ENCODE data around the gene ING5. TPM values are rescaled to one million over a fixed set of nuclear protein-coding genes. Genes with fewer than 3 reads are reported as not detected.

The ING5 gene
- total RNA-seq, 1 experiment from 2014 or later, result 45.9 TPM

DNA sequence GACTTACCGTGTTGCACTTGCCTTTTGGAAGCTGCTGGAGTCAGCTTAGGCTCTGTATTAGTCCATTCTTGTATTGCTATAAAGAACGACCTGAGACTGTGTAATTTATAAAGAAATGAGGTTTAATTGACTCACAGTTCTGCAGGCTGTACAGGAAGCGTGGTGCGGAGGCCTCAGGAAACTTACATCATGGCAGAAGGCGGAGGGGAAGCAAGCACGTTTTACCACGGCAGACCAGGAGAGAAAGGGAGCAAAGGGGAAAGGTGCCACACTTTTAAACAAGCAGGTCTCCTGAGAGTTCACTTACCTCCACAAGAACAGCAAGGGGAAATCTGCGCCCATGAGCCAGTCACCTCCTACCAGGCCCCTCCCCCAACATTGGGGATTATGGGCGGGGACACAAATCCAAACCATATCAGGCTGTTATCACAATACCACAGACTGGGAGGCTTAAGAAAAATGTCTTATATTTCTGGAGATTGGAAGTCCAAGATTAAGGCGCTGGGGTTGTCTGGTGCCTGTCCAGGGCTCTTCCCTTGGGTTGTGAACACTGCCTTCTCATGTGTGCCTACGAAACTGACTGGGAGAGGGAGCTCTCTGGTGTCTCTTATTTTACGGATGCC, 28.9 kb downstream of the ING5 start:
- ATAC-seq, result no peak
- Histone ChIP-seq H3K9me3 (ENCODE audit: control insufficient read depth in 1 of 2, insufficient read depth in 1 of 2, low read depth in 1 of 2, low read length in 2 of 2) (peaks cover 0 to 3% of the 10 kb centered on the region in 2 experiments; a peak in 1 of 4 replicates), H3K9ac (ENCODE audit: low read length) (no peak overlapping the region), H3K4me1 (ENCODE audit: control insufficient read depth in 1 of 2, insufficient read depth in 2 of 2, low read length in 2 of 2) (peaks cover 7 to 20% of the 10 kb centered on the region in 2 experiments; a peak in 2 of 4 replicates), H2AFZ (ENCODE audit: low read depth, low read length, poor library complexity, severe bottlenecking) (no peak overlapping the region), H3K27me3 (ENCODE audit: insufficient read depth, low read length) (no peaks in the 10 kb centered on the region), H3K79me2 (ENCODE audit: insufficient read depth, low read length) (no peaks in the 10 kb centered on the region; the same call in 1 of the 2 replicates), H3K36me3 (ENCODE audit: control insufficient read depth in 1 of 2, insufficient read depth in 2 of 2, low read length in 2 of 2) (no peaks in the 10 kb centered on the region), H3K4me2 (ENCODE audit: low read length) (no peak overlapping the region), H3K27ac (ENCODE audit: low read depth, low read length) (no peak overlapping the region), H3K9me2 (ENCODE audit: insufficient read depth) (no peaks in the 10 kb centered on the region), H3K4me3 (replicated peaks in 1 of 2; ENCODE audit: low read depth in 1 of 2, low read length in 2 of 2) (no peak overlapping the region), H4K20me1 (ENCODE audit: insufficient read depth) (no peaks in the 10 kb centered on the region)
- ChIA-PET RAD21 (ENCODE audit: low non-redundant PET in 1 of 2, low total read pairs in 2 of 2, uncharacterized antibody in 2 of 2, unreplicated experiment in 2 of 2) (no interaction called here), POLR2A (no interaction called here), CTCF (interaction anchor here (3.3 kb wide), 1 partner anchor 29 kb away, joined by 9 read pairs; the partner anchor contains the start of gene ING5)
- no peak for TF ChIP-seq POLR2A (IDR thresholded peaks at IDR 0.05; ENCODE audit: borderline replicate concordance, extremely low read depth, insufficient read depth, insufficient read length)
- TF ChIP-seq FOSL1 (IDR thresholded peaks at IDR 0.05; ENCODE audit: low read depth), result no peak
- TF ChIP-seq, protein P1, sequence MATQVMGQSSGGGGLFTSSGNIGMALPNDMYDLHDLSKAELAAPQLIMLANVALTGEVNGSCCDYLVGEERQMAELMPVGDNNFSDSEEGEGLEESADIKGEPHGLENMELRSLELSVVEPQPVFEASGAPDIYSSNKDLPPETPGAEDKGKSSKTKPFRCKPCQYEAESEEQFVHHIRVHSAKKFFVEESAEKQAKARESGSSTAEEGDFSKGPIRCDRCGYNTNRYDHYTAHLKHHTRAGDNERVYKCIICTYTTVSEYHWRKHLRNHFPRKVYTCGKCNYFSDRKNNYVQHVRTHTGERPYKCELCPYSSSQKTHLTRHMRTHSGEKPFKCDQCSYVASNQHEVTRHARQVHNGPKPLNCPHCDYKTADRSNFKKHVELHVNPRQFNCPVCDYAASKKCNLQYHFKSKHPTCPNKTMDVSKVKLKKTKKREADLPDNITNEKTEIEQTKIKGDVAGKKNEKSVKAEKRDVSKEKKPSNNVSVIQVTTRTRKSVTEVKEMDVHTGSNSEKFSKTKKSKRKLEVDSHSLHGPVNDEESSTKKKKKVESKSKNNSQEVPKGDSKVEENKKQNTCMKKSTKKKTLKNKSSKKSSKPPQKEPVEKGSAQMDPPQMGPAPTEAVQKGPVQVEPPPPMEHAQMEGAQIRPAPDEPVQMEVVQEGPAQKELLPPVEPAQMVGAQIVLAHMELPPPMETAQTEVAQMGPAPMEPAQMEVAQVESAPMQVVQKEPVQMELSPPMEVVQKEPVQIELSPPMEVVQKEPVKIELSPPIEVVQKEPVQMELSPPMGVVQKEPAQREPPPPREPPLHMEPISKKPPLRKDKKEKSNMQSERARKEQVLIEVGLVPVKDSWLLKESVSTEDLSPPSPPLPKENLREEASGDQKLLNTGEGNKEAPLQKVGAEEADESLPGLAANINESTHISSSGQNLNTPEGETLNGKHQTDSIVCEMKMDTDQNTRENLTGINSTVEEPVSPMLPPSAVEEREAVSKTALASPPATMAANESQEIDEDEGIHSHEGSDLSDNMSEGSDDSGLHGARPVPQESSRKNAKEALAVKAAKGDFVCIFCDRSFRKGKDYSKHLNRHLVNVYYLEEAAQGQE (IDR thresholded peaks at IDR 0.05; ENCODE audit: low read depth), result no peak
- TF ChIP-seq EZH2 (IDR thresholded peaks at IDR 0.05), result no peak
- TF ChIP-seq, protein P2, sequence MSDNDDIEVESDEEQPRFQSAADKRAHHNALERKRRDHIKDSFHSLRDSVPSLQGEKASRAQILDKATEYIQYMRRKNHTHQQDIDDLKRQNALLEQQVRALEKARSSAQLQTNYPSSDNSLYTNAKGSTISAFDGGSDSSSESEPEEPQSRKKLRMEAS (IDR thresholded peaks at IDR 0.05), result no peak
- TF ChIP-seq ATF3 (IDR thresholded peaks at IDR 0.05), result no peak
- TF ChIP-seq YY1 (IDR thresholded peaks at IDR 0.05; ENCODE audit: extremely low read depth, insufficient replicate concordance, low read depth, low read length), result no peak
- no peak for TF ChIP-seq POLR2AphosphoS5 (IDR thresholded peaks at IDR 0.05; ENCODE audit: low read depth, low read length)
- TF ChIP-seq CEBPB (IDR thresholded peaks at IDR 0.05; ENCODE audit: low read depth), result no peak
- TF ChIP-seq RAD21 (IDR thresholded peaks at IDR 0.05; ENCODE audit: low read depth), result no peak
- no peak for TF ChIP-seq EZH2phosphoT487 (IDR thresholded peaks at IDR 0.05; ENCODE audit: borderline replicate concordance)
- no peak for TF ChIP-seq ZFX (IDR thresholded peaks at IDR 0.05)
- no peak for TF ChIP-seq EGR1 (IDR thresholded peaks at IDR 0.05; ENCODE audit: low read depth)
- TF ChIP-seq CTCF (IDR thresholded peaks at IDR 0.05 in 2 of 3, conservative IDR thresholded peaks at IDR 0.05 in 1 of 3; ENCODE audit: borderline replicate concordance in 1 of 3, insufficient read depth in 1 of 3, low read depth in 2 of 3, low read length in 2 of 3), result no peak
- no peak for TF ChIP-seq CBX3 (IDR thresholded peaks at IDR 0.05; ENCODE audit: low read depth)
- no peak for TF ChIP-seq SP1 (IDR thresholded peaks at IDR 0.05; ENCODE audit: low read depth)
- TF ChIP-seq ZNF274 (IDR thresholded peaks at IDR 0.05; ENCODE audit: low read depth, low read length), result no peak
- no peak for DNase-seq (ENCODE audit: low read depth, low spot score)
- no TSS peak for BruUV-seq (replicated peaks)
- intact Hi-C loops (cut with micrococcal nuclease), result loop anchor here (5.0 kb wide), 2 partner anchors 43 to 183 kb away; partner anchors contain the start of gene DTYMK
